NAMALWA (cell line): Measurements from ENCODE around the gene RBM22.

Experiments used
- DNase-seq: peaks from one replicate; pipeline ENCODE4 v3.0.0-alpha.2; 2015; ENCODE audit warnings: low spot score

The RBM22 gene

DNA sequence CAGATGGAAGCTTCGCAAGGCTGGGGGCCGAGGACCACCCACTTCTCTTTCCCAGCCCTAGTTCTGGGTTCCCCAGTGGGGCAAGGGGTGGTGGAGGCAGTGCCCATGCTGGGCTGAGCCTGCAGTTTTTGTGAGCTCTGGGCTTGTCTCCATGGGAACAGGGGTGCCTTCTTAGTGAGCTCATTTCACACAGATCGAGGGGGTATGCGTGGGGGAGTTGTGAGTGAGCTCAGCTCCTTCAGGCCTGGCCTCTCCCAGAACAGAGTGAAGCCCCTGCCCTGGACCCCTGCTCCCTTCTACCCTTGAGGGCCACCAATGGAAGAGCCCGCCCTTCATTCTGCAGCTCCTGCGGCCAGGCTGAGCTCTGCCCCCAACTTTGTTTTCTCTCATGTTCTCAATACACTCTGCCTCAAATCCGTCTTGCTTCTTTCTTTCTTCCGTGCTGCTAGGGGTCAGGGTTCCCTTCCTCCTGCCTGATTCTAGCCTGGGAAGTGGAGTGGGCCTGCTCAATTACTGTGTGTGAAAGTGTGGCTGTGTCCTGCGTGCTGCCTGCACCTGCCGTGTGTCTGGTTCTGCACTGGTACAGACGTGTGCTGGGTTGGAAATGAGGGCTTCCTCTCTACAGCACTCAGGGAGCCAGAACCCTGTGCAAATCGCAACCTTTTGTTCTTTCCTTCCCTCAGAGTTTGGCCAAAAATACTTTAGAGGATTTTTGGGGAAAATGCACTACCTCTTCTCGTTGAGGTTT, 48.8 kb downstream of the RBM22 start:
- DNase-seq: no peak

DNA sequence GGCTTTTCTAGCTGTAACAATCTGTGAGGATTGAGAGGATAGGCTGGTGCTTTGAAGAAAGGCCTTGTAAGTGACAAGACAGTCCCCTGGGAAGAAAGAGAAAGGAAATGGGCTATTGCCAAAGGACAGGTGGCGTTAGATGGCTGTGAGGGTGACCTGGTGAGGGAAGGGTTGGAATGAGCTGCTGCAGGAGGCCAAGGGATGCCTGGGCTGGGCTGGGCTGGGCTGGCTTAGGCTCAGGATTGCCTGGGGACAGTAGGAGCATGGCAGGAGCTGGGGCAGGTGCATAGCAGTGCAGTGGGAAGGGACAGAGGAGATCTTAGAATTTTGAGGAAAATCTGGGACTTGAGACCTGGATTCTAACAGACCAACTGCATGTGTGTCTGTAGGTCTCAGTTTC, 49.5 kb downstream of the RBM22 start:
- DNase-seq: no peak

DNA sequence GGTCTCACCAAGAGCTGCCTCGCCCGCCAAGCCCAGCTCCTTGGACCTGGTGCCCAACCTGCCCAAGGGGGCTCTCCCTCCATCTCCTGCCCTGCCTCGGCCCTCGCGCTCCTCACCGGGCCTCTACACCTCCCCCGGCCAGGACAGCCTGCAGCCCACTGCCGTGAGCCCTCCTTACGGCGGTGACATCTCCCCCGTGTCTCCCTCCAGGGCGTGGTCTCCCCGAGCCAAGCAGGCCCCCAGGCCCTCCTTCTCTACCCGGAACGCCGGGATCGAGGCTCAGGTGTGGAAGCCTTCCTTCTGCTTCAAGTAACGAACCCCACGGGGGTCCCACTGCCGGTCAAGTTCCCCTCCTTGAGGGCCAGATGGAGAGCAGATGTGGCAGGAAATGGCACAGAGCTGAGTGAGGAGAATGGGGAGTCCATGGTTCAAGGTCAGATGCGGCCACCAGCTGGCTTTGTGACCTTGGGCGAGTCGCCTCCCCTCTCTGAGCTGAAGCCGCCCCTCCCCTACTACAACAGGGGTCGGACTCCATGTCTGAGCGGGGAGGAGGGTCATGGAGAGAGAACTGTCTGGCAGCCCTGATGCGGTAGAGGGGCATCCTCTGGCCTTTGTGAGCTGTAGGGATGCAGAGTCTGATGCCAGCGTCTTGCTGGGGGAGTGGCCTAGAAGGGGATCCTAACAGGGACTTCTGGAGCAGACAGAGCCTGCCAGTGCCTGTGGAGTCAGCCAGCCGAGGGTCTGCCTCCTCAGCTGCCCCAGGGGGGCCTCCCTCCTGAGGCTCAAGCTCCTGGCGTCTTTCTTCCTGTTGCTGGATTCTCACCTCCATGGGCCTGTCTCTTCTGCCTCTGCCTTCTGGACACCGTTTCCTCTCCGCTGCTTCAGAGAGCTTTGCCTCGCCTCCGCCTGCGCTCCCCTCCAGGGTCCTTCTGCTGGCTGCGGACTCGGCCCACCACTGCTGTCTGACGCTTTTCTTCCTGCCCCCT, 50.5 kb downstream of the RBM22 start:
- no peak for DNase-seq

DNA sequence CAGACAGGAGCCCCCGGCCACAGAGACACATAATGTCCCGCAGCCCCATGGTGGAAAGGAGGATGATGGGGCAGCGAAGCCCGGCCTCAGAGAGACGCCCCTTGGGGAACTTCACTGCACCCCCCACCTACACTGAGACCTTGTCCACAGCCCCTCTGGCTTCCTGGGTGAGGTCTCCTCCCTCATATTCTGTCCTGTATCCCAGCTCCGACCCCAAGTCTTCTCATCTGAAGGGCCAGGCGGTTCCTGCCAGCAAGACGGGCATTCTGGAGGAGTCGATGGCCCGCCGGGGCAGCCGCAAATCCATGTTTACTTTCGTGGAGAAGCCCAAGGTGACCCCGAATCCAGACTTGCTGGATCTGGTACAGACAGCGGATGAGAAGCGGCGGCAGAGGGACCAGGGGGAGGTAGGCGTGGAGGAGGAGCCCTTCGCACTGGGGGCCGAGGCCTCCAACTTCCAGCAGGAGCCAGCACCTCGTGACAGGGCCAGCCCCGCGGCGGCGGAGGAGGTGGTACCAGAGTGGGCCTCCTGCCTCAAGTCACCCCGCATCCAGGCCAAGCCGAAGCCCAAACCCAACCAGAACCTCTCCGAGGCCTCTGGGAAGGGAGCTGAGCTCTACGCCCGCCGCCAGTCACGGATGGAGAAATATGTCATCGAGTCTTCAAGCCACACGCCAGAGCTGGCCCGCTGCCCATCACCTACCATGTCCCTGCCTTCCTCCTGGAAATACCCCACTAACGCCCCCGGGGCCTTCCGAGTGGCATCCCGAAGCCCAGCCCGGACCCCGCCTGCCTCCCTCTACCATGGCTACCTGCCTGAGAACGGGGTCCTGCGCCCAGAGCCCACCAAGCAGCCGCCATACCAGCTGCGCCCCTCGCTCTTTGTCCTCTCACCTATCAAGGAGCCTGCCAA, 51.5 kb downstream of the RBM22 start:
- no peak for DNase-seq

DNA sequence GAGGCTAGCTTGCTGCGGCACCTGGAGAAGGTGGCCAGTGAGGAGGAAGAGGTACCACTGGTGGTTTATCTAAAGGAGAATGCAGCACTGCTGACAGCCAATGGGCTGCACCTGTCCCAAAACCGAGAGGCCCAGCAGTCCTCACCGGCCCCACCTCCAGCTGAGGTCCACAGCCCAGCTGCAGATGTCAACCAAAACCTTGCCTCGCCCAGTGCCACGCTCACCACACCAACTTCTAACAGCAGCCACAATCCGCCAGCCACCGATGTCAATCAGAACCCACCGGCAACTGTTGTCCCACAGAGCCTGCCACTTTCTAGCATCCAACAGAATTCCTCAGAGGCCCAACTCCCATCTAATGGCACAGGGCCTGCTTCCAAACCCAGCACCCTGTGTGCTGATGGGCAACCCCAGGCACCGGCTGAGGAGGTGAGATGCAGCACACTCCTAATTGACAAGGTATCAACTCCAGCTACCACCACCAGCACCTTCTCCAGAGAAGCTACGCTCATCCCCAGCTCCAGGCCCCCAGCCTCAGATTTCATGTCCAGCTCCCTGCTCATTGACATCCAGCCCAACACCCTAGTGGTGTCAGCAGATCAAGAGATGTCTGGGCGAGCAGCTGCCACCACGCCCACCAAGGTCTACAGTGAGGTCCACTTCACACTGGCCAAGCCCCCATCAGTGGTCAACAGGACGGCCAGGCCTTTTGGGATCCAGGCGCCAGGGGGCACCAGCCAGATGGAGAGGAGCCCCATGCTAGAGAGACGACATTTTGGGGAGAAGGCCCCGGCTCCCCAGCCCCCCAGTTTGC, 52.4 kb downstream of the RBM22 start:
- no peak for DNase-seq

DNA sequence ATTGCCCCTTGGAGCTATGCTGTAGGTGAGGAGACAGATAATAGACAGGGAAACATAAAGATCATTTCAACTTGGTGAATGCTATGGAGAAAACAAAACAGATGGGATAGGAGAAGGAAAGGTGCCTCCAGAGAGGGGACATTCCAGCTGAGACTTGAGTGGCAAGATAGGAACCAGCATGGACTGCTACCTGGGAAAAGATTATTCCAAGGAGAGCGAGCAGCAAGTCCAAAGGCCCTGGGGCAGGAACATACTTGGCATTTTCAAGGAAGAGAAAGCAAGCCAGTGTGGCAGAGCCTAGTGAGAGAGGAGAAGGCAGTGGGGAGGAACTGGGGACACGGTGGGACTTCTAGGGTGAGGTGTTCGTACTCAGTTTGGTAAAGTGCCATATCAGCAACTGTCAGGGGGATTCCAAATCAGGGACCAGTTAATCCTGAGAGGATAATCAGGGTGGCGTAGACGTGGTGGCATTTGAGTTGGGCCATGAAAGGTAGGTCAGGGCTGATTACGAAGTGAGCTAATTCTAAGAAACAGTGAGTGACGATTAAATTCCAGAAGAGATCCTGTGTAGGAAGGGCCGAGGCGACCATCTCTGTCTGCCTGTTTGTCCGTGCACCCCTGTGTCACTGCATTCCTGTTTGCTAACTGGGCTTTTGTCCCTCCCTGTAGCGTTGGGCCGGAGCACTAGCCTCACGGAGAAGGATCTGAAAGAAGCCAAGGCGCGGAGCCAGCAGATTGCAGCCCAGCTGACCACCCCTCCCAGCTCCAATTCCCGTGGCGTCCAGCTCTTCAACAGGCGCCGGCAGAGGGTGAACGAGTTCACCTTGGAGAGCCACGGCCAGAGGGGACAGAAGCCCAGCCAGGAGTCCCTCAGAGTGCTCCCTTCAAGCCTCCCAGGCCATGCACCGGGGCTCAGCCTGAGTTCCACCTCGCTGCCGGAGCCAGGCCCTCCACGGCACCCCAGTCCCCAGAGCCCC, 53.3 kb downstream of the RBM22 start:
- DNase-seq: no peak

DNA sequence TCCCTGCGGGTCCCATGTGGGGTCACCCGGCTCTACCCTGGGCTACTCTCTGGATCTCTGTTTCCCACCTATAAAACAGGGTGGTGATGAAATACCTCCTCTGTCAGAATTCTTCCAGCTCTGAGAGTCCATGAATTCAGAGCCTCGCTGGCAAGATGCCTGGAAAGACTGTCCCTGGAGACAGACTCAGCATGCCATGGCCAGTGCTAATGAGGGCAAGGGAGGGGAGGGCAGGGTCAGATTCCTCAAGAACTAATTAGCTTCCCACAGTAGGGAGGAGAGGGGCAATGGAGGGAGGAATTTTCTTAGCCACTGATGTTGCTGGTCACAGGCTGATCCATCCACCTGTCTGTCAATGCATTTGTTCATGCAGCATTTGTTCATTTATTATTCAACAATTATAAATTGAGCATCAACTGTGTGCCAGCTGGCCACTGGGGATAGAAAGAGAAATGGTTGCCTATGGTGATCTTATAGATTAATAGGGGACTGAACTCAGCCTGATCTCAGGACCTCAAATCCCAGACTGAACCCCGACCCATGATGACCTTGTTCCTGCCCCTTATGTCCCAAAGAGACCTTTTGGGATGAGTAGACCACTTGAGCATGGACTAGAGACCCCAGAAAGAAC, 55.7 kb downstream of the RBM22 start:
- DNase-seq: no peak

DNA sequence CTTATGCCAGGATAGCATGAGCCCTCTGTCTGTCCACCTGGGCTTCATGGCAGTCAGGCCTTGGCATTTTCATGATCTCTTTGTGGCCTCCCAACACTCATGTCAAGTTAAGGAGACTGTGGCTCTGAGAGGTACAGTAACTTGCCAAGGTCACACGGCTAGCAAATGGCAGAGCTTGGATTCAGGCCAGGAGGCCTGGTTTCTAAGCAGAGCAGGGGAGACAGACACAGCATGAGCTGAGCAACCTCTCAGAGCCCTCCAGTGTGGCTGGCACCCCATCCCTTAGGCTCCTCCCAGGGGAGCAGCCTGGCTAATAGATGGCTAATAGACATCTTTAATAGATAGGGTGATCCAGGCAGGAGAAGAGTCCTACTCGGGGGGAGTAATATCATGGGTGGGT, 56.3 kb downstream of the RBM22 start:
- DNase-seq: no peak

DNA sequence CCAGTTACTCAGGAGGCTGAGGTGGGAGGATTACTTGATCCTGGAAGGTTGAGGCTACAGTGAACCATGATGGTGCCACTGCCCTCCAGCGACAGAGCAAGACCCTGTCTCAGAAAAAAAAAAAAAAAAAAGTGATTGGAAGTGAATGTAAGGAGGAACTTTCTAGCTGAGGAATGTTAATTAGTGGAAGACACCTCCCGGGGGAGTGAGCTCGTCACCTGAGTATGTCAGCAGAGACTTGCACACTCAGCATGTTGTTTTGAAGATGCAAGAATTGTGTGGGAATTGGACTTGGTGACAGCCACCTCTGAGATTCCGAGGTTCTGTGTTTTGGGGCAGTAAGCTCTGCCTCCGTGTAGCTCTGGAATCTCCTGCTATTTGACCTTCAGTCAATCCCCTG, 56.8 kb downstream of the RBM22 start:
- DNase-seq: no peak

DNA sequence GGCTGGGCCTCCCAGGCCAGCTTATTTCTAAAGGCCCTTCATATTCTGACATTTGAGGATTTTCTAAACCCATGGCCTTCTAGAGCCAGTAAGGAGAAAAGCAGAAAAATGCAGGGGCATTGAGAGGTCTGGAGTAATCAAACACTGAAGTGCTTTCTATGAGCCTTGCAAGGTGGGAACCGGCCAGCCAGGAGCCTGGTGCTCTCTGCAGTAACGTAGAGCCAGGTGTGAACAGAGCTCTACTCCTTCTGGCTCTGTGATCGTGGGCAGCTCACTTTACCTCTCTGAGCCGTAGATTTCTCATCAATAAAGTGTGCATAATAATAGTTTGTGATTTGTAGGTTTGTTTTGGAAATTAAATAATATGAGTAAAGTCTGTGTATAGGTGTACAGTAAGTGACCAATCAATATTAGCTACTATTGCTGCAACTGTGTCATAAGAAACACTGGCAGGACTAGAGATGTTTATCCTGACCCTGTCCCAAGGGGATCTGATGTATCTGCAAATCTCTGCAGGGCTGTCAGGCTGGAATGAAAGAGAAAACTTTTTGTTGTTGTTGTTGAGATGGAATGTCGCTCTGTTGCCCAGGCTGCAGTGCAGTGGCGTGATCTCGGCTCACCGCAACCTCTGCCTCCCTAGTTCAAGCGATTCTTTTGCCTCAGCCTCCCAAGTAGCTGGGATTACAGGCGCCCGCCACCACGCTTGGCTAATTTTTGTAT, 57.7 kb downstream of the RBM22 start:
- DNase-seq: no peak

DNA sequence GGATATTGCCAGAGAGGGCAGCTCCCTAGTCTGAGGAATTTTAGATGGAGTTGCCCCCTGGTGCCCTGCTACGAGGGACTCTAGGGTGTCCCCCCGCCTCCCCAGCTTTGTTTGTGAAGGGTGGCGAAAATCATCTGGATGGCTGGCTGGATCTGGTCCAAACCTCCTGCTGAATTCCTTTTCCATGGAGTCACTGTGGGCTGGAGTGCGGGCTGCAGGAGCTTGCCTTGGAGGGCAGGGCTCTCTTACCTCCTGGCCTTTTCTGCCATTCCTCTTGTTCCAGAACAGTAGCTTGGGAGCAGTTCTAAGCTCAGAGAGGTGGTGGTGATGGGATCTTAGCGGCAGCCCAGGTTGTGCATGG, 58.3 kb downstream of the RBM22 start:
- DNase-seq: no peak

DNA sequence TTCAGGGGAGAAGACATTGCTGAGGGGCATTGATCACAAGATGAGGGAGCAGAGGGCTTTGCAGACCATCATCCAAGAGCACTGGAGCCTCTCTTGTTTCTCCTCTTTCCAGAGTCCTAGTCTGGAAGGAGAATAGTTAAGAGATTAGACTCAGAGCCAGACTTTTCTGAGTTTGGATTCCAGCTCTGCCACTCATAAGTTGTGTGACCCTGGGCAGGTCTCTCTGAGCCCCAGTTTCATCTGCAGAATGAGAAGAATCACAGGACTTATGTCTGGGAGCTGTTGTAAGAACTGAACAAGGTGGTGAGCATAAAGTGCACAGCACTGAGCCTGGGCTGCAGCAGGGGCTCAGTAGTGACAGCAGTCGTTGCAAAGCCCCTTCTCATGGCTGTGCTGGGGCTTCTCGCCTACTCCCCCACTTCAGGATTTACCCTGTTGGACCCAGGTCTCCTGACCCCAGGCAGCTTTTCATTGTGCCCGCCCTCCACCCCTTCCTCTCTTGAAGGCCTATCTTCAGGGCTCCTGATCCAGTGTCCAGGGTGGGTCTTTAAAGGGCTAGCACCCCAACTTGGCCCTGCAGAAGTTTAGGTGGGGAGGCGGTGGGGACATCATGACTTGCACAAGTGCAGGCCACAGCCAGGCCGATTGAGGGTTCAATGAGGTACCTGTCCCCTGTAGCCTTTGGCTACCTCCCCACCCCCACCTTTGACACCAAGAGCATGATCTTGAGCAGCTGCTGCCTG, 58.9 kb downstream of the RBM22 start:
- no peak for DNase-seq

DNA sequence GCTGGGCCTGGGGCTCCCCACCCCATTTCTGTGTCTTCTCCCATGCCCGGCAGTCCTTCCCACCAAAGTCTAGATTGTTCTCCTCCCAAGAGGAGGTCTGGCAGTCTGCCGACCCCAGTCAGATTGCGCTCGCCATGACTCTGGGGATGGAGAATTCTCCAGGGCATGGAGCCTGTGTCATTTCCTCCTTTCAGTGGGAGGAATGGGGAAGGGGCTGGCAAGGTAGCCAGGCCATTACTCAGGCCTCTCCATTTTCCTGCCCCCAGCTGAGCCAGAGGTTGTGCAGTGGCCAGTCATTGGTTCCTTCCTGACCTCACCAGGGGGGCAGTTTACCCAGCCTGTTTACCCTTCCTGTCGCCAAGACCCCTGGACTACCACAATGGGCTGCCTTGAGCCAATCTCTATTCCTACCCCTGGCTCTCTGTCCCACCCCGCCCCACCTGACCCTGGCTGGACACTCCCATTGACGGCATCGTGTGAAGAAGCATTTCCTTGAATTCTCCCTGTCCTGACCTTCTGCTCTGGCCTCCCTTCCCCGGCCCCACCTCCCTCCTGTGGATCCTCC, 59.8 kb downstream of the RBM22 start:
- no peak for DNase-seq
